ENCODE data around the gene ANG. TPM values are rescaled to one million over a fixed set of nuclear protein-coding genes. Genes with fewer than 3 reads are reported as not detected.

The ANG gene
- total and polyA plus RNA-seq, 10 of the 15 experiments (the other 5 are each of a cell fraction or from before 2014, with no cell fraction given): 1.0 to 5.9 (median 2.2) TPM

GRCh38 chr14:20659813-20660395, 28.7 kb upstream of the ANG start:
- ChIA-PET RAD21 (ENCODE audit: unreplicated experiment) (interaction anchor here (1.0 kb wide), 2 partner anchors 30 to 31 kb away, joined by 3 to 4 read pairs; no protein-coding TSS in a partner anchor), CTCF (interaction anchor here (1.2 to 11.5 kb wide), 3 partner anchors 24 to 47 kb away, joined by 3 to 214 read pairs (median 61); partner anchors contain the start of genes ANG and RNASE4), POLR2A (interaction anchor here (1.4 kb wide), 1 partner anchor 21 kb away, joined by 7 read pairs; no protein-coding TSS in a partner anchor), SMC1A (ENCODE audit: uncharacterized antibody, unreplicated experiment) (interaction anchor here (1.5 to 2.9 kb wide), 2 partner anchors 21 to 24 kb away, joined by 3 to 10 read pairs; no protein-coding TSS in a partner anchor)
- Histone ChIP-seq H3K27me3 (replicated peaks in 1 of 2; ENCODE audit: control insufficient read depth in 2 of 2, insufficient read depth in 2 of 2, low read length in 1 of 2) (no peaks in the 10 kb centered on the region; a peak in 2 of 4 replicates), H3K27ac (ENCODE audit: control insufficient read depth, insufficient read depth) (no peak overlapping the region), H3K4me1 (ENCODE audit: control insufficient read depth, insufficient read depth, low read length) (peaks cover 7% of the 10 kb centered on the region), H3K4me3 (no peak overlapping the region), H3K9ac (ENCODE audit: control insufficient read depth, insufficient read depth, low read length) (no peak overlapping the region), H3K4me2 (ENCODE audit: control insufficient read depth, insufficient read depth) (no peak overlapping the region), H3K79me2 (ENCODE audit: control insufficient read depth, insufficient read depth, low read length) (peaks cover 12% of the 10 kb centered on the region), H4K20me1 (ENCODE audit: control insufficient read depth, insufficient read depth) (no peaks in the 10 kb centered on the region; the same call in 1 of the 2 replicates), H2AFZ (ENCODE audit: control insufficient read depth, low read depth, low read length) (no peak overlapping the region), H3K36me3 (ENCODE audit: control insufficient read depth in 2 of 2, insufficient read depth in 2 of 2, low read length in 1 of 2) (peaks cover 0 to 3% of the 10 kb centered on the region in 2 experiments; a peak in 1 of 4 replicates), H3K9me3 (replicated peaks; ENCODE audit: control insufficient read depth, insufficient read depth, low read length) (no peaks in the 10 kb centered on the region)
- ATAC-seq: no peak
- intact Hi-C loops (cut with micrococcal nuclease; ENCODE audit: unreplicated experiment): loop anchor here (5.0 kb wide), 1 partner anchor 48 kb away; no protein-coding TSS in a partner anchor
- DNase-seq (ENCODE audit: low read depth, low spot score): no peak
- FAIRE-seq: no peak
- BruUV-seq (replicated peaks): no TSS peak
- TF ChIP-seq IKZF2 (IDR thresholded peaks at IDR 0.05): no peak
- no peak for TF ChIP-seq SREBF1 (IDR thresholded peaks at IDR 0.05; ENCODE audit: low read length)
- no peak for TF ChIP-seq HCFC1 (IDR thresholded peaks at IDR 0.05; ENCODE audit: low read length)
- in situ Hi-C loops (cut with MboI): no loop called here
- 59% methylated on average over 26 of the region's 26 CpGs for WGBS (ENCODE audit: insufficient coverage, insufficient replicate concordance, low lambda C conversion rate, missing lambda C conversion rate)

- RAD21 ChIA-PET (ENCODE audit: unreplicated experiment): interaction anchor here (1.1 to 4.5 kb wide), 2 partner anchors 30 kb away, joined by 3 to 35 read pairs; no protein-coding TSS in a partner anchor
- CTCF ChIA-PET: interaction anchor here (1.2 to 11.5 kb wide), 3 partner anchors 23 to 35 kb away, joined by 3 to 214 read pairs (median 61); partner anchors contain the start of genes ANG and RNASE4
- no peaks in the 10 kb centered on the region; a peak in 1 of 4 replicates for H3K27me3 ChIP-seq (replicated peaks in 1 of 2; ENCODE audit: control insufficient read depth in 2 of 2, insufficient read depth in 2 of 2, low read length in 1 of 2)
- H3K79me2 ChIP-seq (ENCODE audit: control insufficient read depth, insufficient read depth, low read length): peaks cover 20% of the 10 kb centered on the region
- POLR2A ChIA-PET: interaction anchor here (1.4 kb wide), 1 partner anchor 19 kb away, joined by 7 read pairs; no protein-coding TSS in a partner anchor
- ATAC-seq (no peak), FAIRE-seq (no peak), DNase-seq (ENCODE audit: low read depth, low spot score) (no peak)
- in situ Hi-C loops (cut with MboI) (no loop called here), intact Hi-C loops (cut with micrococcal nuclease; ENCODE audit: unreplicated experiment) (loop anchor here (5.0 kb wide), 1 partner anchor 49 kb away; no protein-coding TSS in a partner anchor)
- H3K9ac ChIP-seq (ENCODE audit: control insufficient read depth, insufficient read depth, low read length): no peak overlapping the region
- H3K4me2 ChIP-seq (ENCODE audit: control insufficient read depth, insufficient read depth): no peak overlapping the region
- BruUV-seq (replicated peaks): no TSS peak
- WGBS (ENCODE audit: insufficient coverage, insufficient replicate concordance, low lambda C conversion rate, missing lambda C conversion rate): 47% methylated on average over 2 of the region's 2 CpGs
- no peak overlapping the region for H2AFZ ChIP-seq (ENCODE audit: control insufficient read depth, low read depth, low read length)
- H3K27ac ChIP-seq (ENCODE audit: control insufficient read depth, insufficient read depth): no peak overlapping the region
- H3K4me1 ChIP-seq (ENCODE audit: control insufficient read depth, insufficient read depth, low read length): peaks cover 7% of the 10 kb centered on the region
- no peaks in the 10 kb centered on the region; the same call in 1 of the 2 replicates for H4K20me1 ChIP-seq (ENCODE audit: control insufficient read depth, insufficient read depth)
- H3K4me3 ChIP-seq: no peak overlapping the region
- no peaks in the 10 kb centered on the region for H3K9me3 ChIP-seq (replicated peaks; ENCODE audit: control insufficient read depth, insufficient read depth, low read length)
- no peak for TF ChIP-seq PAX8 (IDR thresholded peaks at IDR 0.05)
- SMC1A ChIA-PET (ENCODE audit: uncharacterized antibody, unreplicated experiment): interaction anchor here (1.2 to 1.8 kb wide), 4 partner anchors 10 to 51 kb away, joined by 3 to 11 read pairs (median 6); no protein-coding TSS in a partner anchor
- peaks cover 0 to 3% of the 10 kb centered on the region in 2 experiments; a peak in 1 of 4 replicates for H3K36me3 ChIP-seq (ENCODE audit: control insufficient read depth in 2 of 2, insufficient read depth in 2 of 2, low read length in 1 of 2)
These were observed 27.4 kb upstream of the ANG start for GRCh38 chr14:20661197-20661596.
